GM18498 (cell line): ENCODE measurements around the gene GNG14.
"Not testable (repeated sequence)": the region's sequence is repeated elsewhere in the genome, so short reads cannot be mapped to it uniquely, and the experiment has no call there.

Experiments used
- ATAC-seq: cut with Tn5 transposase; IDR thresholded peaks from one replicate; pipeline ENCODE4 v1.9.1; 2021; ENCODE audit warnings: mild to moderate bottlenecking, moderate library complexity; ENCODE audit not compliant: unreplicated experiment

The GNG14 gene

DNA sequence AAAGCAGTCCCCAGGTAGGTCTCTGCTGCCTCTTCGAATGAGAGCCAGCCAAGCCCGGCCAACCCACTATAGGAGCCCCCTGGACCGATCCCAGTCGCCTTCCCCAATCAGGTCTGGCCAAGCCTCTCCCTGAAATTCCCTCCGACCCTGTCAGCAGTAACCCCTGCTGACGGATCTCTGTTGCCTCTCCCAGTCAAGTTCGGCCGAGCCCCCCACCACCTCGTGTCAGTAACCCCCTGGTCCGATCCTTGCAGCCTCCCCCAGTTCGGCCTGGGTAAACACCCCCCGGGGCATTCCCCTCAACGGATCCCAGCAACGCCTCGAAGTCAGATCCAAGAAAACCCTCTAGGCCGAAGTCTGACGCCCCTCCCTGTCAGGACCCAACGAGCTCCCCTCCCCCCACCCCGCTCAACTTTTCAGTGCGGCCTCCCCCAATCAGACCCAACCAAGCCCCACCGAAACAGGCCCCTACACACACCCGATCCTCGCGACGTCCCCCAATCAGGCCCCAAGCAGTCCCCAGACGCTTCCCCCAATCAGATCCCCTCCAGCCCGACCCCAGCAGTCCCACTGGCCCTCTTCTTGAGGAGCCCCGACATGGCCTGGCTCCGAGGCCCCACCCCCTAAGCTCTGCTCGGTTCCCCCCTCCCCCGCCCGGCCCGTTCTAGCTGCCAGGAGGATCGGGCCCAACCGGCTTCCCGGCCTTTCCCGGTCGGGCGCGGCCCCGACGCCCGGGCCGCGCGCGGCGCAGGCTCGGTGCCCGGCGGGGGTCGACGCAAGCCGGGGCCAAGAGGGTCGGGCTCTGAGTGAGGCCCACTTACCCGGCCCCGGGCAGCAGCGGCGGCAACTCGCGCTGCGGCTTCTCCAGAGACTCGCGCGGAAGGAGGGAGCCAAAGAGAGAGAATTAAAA, 34.1 kb downstream of the GNG14 start:
- peak; percentile 25 for ATAC-seq

DNA sequence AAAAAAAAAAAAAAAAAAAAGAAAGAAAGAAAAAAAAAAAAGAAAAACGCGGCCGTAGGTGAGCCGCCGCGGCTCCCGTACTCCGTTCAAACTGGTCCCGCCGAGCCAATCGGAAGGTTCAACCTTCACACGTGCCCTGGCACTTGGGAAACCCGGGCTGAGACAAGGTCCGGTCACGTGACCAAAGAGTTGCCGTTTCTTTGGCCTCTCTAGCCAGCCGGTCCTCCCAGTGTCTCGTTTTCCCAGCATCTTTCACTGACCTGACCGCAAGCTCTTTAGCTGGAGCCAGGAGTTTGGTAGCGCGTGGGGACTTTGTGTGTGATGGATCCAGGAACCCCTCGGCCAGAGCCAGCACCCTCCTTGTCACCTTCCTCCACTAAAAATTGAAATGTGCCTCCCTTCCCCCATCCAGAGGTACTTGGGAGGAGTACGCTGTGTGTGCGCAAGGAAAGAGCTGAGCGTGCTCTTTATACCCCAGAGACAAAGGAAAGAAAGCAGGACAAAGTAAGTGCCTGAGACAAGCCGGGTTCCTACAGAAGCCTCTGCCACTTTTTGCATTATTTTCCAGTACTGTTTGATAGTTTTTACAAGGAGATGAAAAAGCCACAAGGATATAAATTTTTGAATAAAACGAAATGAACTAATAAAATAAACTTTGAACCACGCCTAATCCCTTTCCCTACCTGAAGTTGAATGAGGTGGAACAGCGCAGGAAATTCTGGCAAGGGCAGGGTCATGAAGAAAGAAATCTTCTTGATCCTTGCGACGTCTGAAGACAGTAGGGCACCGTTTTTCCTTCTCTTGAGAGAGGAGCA, 35.0 kb downstream of the GNG14 start:
- peak; percentile 76 for ATAC-seq

DNA sequence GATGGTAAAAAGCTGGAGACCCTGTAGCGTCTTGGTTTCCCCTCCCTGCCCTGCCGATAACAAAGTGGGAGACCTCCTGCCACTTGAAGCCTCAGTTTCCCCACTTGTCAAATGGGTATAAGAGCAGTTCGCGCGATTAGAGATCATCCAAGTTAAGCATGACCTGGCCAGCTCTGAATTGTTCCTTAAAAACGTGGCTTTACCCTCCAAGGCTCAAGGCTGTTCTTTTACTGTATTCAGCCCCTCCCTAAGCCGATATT, 35.5 kb downstream of the GNG14 start:
- no peak for ATAC-seq

DNA sequence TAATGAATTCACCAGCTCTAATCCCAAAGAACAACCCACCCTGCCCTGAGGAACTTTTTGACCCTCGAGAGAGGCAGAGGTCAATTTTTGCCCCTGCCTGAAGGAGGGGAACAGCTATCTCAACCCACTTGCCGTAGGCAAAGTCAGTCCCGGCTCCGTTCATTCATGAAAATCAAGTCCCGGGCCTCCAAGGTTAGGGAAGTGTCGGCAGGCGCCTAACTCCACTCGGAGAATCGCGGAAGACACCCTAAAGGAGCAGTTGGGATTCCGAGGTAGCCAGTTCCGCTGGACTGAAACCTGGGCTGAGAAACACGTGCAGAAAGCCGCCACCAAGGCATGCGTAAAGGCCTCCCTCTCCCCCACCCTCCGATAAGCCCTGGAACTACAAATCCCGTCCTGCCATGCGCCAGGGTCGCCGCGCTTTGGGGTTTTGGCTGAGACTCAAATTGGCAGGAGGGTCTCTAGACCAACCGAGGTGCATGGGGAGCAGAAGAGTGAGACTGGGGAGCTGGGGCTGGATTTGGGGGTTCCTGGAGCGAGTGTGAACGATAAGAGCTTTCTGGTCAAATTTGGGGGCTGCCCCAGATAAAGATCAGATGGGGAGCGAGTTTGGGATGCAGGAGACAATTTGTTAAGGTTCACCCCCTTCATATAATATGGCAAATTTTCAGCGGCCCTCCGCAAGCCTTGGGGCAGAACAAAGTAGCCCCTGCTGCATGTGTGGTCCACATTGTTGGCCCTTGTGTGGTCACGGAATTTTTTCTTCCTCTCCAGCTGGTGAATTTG, 36.0 kb downstream of the GNG14 start, which contains the start of gene TNPO2:
TNPO2 (minus strand) TSS at position 292 of the 786 bp plus-strand sequence. CDS start 2,955 bp downstream, outside the sequence.
- ATAC-seq, result no peak

DNA sequence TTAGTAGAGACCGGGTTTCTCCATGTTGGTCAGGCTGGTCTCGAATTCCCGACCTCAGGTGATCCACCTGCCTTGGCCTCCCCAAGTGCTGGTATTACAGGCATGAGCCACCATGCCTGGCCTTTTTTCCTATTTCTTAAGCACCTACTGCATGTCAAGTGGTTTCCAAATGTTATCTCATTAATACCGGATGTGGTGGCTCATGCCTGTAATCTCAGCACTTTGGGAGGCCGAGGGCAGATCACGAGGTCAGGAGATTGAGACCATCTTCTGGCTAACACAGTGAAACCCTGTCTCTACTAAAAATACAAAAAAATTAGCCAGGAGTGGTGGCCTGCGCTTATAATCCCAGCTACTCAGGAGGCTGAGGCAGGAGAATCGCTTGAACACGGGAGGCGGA, 37.8 kb downstream of the GNG14 start:
- ATAC-seq, result not testable (repeated sequence)

DNA sequence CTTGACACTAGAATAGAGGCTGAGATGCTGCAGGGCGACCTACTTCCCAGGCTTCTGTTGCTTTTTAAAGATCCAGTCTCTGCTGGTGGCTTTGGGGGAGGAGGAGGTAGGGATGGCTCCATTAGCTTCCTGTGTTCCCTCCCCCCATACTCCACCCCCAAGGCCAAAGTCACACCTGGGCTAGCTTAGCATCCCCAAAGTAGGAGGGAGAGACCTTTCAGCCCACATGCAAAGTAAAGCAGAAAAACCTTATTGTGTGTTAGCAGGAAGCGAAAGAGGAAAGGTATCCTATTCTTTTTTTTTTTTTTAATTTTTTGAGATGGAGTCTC, 39.2 kb downstream of the GNG14 start:
- ATAC-seq, result no peak

DNA sequence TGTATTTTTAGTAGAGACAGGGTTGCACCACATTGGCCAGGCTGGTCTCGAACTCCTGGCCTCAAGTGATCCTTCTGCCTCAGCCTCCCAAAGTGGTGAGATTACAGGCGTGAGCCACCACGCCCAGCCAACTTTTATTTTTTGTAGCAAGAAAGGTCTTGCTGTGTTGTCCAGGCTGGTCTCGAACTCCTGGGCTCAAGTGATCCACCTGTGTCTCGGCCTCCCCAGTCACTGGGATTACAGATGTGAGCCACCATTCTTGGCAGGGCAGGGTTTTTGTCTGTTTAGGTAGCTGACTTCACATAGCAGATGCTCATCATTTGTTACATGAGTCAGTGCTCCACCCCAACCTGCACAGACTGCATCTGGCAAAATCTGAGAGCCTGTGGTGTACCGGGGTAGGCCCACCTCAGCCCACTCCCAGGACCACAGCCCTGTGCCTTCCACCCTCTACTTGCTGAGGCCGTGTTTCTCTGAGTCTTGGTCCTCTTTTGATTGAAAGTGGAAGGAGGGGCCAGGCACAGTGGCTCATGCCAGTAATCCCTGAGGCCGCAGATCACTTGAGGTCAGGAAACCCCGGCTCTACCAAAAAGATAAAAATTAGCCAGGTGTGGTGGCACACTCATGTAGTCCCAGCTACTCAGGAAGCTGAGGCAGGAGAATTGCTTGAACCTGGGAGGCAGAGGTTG, 40.1 kb downstream of the GNG14 start:
- ATAC-seq, result no peak

DNA sequence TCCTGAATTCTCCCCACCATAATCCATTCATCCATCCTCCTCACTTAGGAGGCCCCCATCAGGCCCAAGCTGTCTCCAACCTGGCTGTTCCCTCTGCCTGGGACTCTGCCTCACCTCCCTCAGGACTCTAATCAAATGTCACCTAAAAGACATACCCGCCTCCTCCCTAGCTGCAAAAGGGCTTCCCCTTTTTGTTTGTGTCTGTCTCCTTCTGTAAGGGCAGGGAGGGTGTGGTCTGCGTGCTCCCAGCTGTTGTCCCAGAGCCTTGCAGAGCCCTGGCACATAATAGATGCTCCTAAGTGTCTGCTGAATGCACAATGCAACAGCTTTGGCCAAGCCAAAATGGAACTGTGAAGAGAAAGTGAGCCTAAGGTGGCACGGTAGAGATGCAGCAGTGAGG, 42.3 kb downstream of the GNG14 start:
- ATAC-seq, result no peak

DNA sequence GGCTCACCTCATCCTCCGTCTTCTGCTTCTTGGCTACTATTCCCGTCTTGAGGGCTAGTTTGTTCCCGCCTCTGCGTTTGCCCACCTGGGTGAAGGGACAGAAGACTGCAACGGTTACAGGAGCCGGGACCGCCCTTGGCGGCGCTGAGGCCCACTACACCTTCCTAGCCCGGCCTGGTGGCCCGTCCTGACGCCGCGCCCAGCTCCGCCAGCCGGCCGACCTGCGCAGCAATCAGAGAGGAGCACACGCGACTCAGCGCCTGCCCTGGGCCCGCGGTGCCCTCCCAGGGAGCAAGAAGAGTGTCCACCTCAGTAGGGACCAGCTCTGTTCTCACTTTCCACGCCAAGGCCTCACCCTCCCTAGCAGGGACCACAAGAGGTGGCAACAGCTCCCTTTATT, 43.5 kb downstream of the GNG14 start:
- no peak for ATAC-seq

DNA sequence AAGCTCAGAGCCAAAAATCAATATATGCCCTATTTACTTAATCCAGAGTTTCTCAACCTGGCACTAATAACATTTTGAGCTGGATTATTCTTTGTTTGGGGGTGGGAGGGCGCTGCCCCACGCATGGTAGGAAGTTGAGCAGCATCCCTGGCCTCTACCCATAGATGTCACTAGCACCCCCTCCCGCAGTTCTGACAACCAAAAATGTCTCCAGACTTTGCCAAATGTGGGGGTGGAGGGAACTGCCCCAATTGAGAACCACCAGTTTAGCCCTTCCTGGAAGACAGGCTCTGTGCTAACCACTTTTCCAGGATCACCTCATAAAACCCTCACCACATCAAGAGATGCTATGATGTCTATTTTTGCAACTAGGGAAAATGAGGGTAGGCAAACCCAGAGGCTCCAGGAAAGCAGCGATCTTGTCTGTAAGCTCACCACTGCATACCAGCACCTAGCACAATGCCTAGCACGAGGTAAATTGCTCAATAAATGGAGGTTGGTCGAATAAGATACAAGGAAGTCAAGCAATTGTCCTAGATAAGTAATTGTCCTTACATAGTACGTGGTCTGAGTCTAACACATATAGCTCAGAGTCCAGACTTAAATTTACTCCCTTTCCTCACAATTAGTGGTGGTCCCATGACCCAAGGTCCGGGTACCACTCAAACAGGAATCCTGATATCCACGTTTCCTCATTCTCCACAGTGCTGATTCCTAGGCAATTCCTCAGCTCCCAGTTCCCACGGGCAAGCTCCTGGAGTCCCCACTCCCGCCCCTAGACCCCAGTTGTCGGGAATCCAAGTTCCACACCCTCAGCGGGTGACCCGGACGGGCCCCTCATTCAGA, 45.8 kb downstream of the GNG14 start:
- ATAC-seq, result no peak

DNA sequence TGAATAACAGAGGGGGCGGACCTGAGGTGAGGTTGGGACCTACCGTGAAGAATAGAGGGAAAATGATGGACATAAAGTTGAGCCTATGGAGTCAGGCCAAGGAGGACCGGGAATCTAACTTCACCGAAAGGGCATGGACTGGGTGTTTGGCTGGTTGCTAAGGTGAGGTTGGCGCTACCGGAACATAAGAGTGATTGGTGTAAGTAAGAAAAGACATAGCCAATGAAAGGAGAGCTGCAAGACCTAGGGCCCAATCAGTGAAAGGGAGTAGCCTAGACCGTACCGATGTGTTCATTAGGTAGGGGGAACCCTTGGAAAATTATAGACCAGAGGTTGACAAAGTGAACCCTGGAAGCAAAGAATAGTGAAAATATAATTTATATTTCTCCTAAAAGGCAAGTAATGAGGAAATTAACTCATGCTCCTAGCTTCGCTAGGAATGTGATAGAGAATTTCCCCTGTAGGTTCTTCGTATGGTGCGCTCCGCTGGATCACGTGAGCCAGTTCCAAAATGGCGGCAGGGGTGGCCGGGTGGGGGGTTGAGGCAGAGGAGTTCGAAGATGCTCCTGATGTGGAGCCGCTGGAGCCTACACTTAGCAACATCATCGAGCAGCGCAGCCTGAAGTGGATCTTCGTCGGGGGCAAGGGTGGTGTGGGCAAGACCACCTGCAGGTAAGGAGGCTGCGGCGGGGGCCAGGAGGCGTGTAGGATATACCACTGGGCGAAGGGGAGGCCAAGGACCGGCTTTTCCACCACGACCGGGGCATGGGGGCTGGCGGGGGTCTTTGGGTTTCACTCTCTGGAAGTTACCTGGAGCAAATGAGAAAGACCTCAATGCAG, 49.4 kb downstream of the GNG14 start, which contains the start of gene GET3:
GET3 (plus strand) TSS at position 503 of the 840 bp plus-strand sequence; CDS start at position 512, 9 bp downstream.
- peak; percentile 77 for ATAC-seq

DNA sequence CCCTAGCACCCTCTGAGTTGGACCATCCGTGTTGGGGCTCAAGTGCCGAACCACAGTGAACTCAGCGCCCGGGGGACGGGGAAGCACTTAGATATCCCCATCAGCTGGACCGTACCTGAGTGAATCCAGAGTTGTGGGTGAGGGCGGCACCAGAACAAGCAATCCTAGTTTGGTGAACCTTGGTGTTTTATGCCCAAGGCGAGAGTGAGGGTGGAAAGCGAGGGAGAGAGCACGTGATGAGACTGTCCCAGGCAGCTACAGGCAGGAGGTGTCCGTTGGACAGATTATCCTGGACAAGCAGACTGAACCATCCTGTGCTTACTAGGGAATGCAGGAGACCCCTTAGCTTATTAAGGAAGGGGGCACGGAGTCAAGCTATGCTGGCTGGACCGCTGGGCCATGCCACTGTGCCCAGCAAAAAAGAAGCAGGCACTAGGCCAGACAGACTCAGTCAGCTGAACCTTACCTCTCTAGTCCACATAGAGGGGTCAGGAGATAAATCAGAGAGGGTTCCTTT, 50.1 kb downstream of the GNG14 start:
- ATAC-seq, result no peak
